ENCODE results near the gene TCF7. TPM values are rescaled to one million over a fixed set of nuclear protein-coding genes. Genes with fewer than 3 reads are reported as not detected.

Gene TCF7
- total and polyA plus RNA-seq, 2 of the 13 experiments (the other 11 are each of a cell fraction or from before 2014, with no cell fraction given) = 6.3 to 6.8 TPM

DNA sequence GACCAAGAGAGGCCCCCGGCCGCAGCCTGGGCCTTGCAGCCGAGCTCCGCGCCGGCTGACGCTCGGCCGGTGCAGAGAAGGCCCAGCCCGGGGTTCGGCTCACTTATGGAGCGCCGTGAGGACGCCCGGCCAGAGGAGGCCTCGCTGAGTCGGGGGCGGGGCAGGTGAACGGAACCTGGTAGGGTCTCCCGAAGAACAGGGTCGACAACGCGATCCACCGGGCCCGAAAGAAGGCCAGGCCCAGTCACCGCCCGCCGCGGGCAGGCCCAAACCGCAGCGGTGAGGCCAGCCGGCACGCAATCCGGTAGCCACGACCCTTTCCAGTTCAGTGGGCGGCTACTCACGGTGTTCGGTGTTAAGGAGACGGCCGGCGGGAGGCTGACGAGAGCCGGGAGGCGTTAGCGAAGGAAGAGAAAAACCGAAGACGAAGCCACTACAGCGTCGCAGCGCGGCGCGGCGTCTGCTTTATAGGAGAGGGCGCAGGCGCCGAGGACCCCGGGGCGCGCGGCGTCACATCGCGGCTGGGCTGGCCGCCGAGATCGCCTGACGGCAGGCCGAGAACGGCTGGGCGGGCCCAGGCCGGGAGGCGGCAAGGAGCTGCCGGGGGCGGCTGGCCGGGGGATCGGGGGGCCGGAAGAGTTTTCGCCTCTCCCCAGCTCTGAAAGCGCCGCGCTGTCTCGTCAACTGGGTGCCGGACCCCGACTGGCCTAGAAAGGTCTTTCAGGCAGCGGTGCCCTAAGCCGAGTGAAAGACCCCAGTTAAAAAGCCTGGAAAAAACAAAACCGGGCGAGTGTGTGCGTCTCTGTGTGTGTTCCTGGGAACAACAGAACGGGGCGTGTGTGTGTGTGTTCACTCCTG lies 62.3 kb downstream of the TCF7 start, which contains the start of gene SKP1 (continued):
- TF ChIP-seq AKNA (CRISPR knock-in tag; IDR thresholded peaks at IDR 0.05; ENCODE audit: borderline replicate concordance) = peak; percentile 89; the same call in 1 of the 2 replicates
- TF ChIP-seq, protein P1, sequence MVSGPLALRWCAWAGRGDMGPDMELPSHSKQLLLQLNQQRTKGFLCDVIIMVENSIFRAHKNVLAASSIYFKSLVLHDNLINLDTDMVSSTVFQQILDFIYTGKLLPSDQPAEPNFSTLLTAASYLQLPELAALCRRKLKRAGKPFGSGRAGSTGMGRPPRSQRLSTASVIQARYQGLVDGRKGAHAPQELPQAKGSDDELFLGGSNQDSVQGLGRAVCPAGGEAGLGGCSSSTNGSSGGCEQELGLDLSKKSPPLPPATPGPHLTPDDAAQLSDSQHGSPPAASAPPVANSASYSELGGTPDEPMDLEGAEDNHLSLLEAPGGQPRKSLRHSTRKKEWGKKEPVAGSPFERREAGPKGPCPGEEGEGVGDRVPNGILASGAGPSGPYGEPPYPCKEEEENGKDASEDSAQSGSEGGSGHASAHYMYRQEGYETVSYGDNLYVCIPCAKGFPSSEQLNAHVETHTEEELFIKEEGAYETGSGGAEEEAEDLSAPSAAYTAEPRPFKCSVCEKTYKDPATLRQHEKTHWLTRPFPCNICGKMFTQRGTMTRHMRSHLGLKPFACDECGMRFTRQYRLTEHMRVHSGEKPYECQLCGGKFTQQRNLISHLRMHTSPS (CRISPR knock-in tag; IDR thresholded peaks at IDR 0.05; ENCODE audit: low read depth) = no peak
- TF ChIP-seq ZNF552 (CRISPR knock-in tag; IDR thresholded peaks at IDR 0.05; ENCODE audit: borderline replicate concordance) = peak; percentile 49; the same call in 1 of the 2 replicates
- TF ChIP-seq ZNF609 (CRISPR knock-in tag; IDR thresholded peaks at IDR 0.05; ENCODE audit: borderline replicate concordance) = 0 out of 2 replicates have a peak, but pooled peaks have one; percentile 16
- TF ChIP-seq, protein P2, sequence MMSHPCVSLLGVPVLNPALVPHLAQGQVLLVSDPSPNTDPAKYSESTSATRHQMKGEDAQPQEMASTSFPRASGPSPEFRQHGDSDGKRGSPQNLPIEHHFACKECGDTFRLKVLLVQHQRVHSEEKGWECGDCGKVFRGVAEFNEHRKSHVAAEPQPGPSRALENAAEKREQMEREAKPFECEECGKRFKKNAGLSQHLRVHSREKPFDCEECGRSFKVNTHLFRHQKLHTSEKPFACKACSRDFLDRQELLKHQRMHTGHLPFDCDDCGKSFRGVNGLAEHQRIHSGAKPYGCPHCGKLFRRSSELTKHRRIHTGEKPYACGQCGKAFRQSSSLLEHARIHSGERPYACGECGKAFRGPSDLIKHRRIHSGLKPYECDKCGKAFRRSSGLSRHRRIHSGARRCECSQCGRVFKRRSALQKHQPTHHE (CRISPR knock-in tag; IDR thresholded peaks at IDR 0.05; ENCODE audit: borderline replicate concordance) = no peak
- TF ChIP-seq, protein P3, sequence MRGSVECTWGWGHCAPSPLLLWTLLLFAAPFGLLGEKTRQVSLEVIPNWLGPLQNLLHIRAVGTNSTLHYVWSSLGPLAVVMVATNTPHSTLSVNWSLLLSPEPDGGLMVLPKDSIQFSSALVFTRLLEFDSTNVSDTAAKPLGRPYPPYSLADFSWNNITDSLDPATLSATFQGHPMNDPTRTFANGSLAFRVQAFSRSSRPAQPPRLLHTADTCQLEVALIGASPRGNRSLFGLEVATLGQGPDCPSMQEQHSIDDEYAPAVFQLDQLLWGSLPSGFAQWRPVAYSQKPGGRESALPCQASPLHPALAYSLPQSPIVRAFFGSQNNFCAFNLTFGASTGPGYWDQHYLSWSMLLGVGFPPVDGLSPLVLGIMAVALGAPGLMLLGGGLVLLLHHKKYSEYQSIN (CRISPR knock-in tag; IDR thresholded peaks at IDR 0.05; ENCODE audit: borderline replicate concordance) = no peak
- peak; percentile 62; the same call in 1 of the 2 replicates for TF ChIP-seq ZNF788 (CRISPR knock-in tag; IDR thresholded peaks at IDR 0.05; ENCODE audit: borderline replicate concordance)
- no peak for TF ChIP-seq SETDB1 (CRISPR knock-in tag; IDR thresholded peaks at IDR 0.05; ENCODE audit: borderline replicate concordance)
- no peak for TF ChIP-seq ZNF577 (CRISPR knock-in tag; IDR thresholded peaks at IDR 0.05; ENCODE audit: borderline replicate concordance, low read depth)
- no peak for TF ChIP-seq U2AF2 (IDR thresholded peaks at IDR 0.05; ENCODE audit: low read depth, low read length)
- TF ChIP-seq PHF21A (CRISPR knock-in tag; IDR thresholded peaks at IDR 0.05) = peak; percentile 20; the same call in 1 of the 2 replicates
- TF ChIP-seq ISX (CRISPR knock-in tag; conservative IDR thresholded peaks at IDR 0.05) = peak; percentile 78; the same call in 1 of the 2 replicates

Data from HepG2 (cell line).